Activated CD8-positive, alpha-beta memory T cell treated with anti-CD3 and anti-CD28 coated beads for 24 hours (primary cell): ENCODE measurements around the gene C2orf92.
A peak's percentile ranks its signal among the peaks of the same experiment; 100 is the strongest.
"Not testable (repeated sequence)": the region's sequence is repeated elsewhere in the genome, so short reads cannot be mapped to it uniquely, and the experiment has no call there.

Experiments used
- DNase-seq: peaks from one replicate; pipeline ENCODE4 v3.0.0-alpha.2; 2020

The C2orf92 gene

GRCh38 chr2:97660775-97661389 is 8.6 kb upstream of the C2orf92 start:
- no peak for DNase-seq

DNA sequence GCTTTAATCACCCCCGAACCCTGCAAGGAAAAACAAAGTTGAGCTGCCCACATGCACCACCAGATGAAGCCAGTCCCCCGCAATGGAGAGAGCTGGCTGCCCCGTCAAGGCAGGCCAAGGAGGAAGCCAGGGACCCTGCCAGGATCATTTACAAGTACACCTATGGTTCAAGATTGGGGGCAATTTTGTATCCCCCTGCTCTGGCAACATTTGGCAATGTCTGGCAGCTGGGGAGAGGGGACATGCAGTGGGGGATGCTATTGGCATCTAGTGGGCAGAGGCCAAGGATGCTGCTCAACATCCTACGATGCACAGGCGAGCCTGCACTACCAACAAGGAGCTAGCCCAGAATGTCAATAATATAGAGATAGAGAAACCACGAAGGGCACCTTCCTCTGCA is 7.6 kb upstream of the C2orf92 start:
- DNase-seq, result no peak

DNA sequence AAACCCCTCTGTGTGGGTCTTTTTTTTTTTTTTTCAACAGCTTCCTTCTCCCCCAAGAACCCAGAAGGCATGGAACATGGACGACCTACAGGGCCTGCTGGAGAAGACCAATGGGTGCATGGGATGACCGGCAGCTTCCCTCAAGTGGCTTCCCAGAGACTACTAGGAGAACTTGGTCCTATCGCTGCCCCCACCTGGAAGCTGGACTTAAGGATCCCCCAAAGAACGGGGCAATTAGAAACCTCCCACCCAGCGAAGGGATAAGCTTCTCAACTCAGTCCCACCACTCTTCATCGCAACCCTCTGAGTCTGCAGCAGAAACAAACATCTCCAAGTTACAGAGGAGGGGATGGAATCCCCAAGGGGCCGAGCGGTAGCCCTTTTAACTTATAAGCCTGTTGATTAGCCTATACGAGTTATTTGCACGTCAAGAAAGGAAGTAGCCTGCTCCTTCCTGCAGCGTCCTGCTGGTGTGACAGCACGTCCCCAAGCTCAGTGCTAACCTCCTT is 7.1 kb upstream of the C2orf92 start:
- DNase-seq, result no peak

DNA sequence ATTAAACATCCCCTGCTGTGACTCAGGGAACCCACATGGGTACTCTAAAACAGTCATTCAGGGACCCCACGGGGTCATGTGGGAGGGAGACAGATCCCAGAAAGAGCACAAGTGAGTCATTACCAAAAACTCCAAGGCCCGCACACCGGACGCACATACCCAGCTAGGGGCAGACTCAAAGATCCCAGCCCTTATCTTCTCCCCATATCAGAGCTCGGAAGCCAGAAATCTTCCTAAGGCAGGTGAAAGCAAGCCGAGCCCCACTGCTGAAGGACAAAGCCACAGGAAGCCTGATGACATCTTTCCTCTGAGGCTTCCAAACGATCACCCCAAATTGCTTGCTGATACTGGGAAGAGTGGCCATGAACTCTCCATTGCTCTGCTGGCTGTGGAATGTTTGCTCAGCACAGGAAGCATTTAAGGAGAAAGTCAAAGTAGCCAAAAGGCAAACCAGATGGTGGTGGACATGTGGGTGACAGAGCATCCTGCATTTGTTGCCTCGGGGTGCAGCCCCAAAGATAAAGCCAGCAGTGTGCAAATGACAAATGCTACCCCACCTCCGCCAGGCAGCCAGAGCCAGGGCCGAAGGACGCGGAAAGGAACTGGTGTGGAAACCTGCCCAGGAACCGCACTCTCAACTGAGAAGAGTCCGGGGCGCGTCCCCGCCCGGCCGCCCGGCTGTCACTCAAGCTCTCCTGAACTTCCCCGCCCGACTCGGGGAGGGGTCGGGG is 6.5 kb upstream of the C2orf92 start:
- DNase-seq, result peak; percentile 88

DNA sequence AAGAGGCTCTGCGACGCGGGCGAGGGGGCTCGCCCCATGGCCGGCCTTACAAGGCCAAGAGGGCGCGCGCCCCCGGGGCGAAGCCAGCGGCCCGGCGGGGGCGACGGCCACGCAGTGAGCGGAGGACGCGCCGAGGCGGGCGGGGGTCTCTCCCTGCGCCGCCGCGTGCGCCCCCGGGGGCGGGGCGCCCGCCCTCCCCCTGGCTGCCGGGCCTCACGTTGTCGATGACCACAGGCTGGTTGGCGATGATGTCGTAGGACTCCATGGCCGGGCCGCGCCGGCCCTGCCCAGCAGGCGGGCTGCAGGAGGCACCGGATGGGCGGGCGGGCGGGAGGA is 5.9 kb upstream of the C2orf92 start:
- DNase-seq, result no peak

DNA sequence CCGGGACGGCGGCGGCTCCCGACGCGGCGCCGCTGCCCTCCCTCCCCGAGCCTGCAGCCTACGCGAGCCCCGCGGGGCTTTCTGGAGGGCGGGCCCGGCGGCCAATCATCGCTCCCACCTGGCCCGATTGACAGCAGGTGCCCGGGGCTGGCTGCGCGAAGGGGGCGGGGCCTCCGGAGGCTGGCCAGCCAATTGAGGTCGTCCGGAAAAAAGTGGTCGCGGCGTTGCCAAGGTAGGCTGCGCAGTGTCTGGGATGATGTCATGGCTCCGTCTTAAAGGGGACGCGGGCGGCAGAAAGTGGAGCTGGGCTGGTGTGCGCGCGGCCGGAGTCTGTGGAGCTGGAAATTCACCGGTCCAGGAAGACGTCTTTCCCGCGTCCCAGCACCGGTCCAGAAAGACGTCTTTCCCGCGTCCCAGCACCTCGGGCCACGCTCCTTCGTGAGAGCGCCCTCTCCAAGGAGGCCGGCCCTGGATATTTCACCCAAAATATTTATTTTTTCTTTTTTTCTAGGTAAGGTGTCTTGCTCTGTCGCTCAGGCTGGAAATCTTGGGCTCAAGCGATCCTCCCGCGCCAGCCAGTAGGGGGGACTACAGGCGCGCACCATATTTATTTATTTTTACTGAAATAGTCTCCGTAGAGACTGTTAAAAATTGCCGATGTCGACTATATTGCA is 5.4 kb upstream of the C2orf92 start, which contains the start of gene ACTR1B:
Gene ACTR1B (minus strand): TSS at position 83 of the 674 bp plus-strand sequence. CDS start 154 bp downstream, outside the sequence.
- peak; percentile 97 for DNase-seq

- no peak for DNase-seq
Measured at GRCh38 chr2:97664636-97664970, 4.9 kb upstream of the C2orf92 start.

GRCh38 chr2:97670471-97670870 is 958 bp downstream of the C2orf92 start:
- DNase-seq, result no peak

DNA sequence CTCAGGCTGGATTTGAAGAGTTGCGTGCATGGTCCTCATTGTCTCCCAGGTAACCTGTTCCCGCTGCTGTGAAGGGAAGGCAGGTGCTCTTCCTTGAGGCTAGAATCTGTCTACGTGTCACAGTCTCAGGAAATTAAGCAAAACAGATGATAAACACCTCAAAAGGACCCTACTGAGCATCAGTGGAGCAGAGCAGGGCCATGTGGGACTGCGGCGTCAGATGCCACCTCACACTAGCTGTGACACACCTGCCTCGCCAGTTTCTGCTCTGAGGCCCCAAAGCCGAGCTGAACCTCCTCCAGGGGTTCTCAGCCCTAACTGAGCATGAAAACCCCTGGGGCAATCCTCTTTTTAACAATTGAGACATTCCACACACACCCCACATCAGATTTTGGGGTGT is 2.0 kb downstream of the C2orf92 start:
- no peak for DNase-seq

DNA sequence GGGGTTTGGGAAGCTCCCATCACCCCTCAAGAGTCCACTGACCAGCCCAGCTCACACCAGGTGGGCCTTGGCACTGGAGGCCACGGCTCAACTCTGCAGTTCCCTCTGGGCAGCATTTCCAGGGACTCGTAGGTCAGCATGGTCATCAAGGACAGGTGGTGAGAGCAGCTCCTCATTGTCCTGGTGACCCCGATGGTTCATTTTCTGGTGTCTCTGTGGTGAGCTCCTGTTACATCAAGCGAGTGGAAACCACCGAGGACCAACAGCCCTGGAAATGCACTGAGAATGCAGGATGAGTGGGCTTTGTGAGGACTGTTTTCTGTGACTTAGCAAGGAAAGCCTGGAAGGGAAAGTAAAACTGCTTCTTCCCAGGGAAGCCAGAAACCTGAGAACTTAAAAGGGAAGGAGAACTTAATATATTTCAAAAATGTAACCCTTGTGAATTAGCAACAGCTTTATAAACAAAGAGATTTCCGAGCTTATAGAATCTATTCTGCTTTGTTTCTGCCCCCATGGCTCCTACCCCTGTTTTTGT is 3.2 kb downstream of the C2orf92 start:
- DNase-seq, result not testable (repeated sequence)

DNA sequence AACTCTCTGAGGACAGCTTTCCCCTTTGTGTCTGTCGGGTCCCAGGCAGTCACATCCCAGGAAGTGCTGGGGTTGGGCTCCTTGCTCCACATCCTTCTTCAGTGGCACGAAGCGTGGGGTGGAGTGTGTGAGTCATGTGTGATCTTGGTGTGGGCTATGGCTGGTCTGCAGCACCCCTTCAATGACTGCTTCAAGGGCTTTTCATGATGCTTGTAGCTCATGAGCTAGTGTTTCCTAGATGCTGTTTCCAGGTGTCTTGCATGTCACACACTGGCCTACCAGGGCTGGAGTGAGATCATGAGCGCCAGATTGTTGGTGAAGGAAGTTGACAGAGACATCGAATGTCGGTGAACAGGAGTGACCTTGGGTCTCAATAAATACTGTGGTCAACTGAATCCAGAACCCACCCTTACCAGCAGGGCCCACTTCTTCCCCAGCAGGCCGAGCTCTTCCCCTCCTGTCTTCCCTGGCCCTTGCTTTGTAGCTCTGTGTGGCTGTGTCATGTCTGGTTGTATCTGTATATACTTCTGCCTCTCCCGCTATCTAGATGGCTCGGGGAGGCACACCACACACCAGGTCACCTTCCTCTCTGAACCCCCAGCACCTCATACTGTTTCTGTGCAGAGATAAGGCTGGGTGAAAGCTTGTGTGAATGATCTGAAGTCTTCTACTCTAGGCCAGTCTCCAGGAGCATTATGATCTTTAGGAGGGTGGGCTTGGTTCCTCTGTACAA is 3.8 kb downstream of the C2orf92 start:
- no peak for DNase-seq

DNA sequence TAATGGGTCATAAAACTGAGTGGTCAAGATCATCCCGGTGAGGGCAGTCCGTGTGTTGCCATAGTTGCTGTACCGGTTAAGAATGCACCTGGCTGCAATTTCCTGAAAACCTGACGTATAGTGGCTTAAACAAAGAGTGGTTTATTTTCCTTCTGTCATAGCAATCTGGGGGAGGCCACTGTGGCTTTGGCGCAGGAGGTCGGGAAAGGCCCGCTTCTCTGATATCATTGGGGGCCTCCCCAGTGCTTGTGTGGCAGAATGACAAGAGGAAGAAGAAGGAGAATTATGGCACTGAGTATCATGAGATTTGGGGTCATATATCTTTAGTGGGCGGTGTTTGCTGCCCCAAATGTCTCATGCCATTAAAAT is 4.4 kb downstream of the C2orf92 start:
- DNase-seq, result no peak

- no peak for DNase-seq
Measured at GRCh38 chr2:97675430-97676113, 6.1 kb downstream of the C2orf92 start.

DNA sequence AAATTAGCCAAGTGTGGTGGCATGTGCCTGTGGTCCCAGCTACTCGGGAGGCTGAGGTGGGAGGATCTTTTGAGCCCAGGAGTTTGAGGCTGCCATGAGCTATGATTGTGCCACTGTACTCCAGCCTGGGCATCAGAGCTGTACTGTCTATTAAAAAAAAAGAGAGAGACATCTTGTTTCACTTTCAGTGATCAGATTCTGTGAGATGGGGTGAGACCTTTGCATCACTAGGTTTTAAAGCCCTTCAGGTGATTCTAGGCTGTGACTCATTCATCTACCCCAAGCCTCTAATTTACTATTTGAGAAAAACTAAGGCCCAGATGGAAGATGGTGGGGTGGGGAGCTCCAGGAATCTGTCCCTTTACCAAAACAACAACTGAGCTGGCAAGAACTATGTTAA is 7.1 kb downstream of the C2orf92 start:
- DNase-seq, result no peak

DNA sequence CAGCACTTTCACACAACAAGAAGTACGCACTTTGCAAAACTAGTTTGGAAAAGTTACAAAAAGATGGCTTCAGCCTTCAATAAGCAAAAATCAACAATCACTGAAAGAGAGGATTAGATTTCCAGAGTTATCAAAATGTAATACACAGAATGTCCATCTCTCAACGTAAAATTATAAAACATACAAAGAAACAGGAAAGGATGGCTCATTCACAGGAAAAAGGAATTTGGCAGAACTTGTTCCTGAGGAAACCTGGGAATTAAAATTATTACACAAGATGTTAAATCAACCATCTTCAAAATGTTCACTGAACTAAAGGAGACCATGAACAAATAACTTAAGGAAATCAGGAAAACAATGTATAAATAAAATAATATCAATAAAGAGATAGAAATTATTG is 8.0 kb downstream of the C2orf92 start:
- DNase-seq, result no peak

DNA sequence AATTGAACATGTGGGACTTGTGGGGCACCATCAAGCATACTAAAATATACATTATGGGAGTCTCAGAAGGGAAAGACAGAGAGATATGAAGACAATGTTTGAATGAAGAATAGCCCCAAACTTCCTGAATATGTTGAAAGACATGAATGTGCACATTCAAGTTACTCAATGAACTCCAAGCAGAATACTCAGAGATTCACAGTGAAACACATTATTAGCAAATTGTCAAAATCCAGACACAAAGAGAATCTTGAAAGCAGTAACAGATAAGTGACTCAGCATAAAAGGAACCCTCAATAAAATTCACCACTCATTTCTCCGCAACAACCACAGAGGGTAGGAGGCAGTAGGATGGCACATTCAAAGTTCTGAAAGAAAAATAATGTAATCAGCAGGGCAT is 8.8 kb downstream of the C2orf92 start:
- no peak for DNase-seq

DNA sequence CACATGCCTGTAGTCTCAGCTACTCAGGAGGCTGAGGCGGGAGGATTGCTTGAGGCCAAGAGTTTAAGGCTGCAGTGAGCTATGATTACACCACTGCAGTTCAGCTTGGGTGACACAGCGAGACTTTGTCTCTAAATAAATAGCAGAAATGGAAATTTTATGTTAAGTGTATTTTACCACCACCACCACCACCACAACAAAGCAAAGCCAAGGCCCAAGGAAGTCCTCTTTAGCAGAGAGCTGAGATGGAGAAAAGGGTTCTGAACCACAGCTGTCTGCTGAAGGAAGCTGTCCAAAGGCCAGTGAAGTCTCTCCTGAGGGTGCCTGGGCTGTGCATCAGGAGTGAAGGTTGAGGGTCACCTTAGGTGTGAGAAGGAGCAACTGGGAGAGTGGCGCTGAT is 17.7 kb downstream of the C2orf92 start:
- DNase-seq, result not testable (repeated sequence)

DNA sequence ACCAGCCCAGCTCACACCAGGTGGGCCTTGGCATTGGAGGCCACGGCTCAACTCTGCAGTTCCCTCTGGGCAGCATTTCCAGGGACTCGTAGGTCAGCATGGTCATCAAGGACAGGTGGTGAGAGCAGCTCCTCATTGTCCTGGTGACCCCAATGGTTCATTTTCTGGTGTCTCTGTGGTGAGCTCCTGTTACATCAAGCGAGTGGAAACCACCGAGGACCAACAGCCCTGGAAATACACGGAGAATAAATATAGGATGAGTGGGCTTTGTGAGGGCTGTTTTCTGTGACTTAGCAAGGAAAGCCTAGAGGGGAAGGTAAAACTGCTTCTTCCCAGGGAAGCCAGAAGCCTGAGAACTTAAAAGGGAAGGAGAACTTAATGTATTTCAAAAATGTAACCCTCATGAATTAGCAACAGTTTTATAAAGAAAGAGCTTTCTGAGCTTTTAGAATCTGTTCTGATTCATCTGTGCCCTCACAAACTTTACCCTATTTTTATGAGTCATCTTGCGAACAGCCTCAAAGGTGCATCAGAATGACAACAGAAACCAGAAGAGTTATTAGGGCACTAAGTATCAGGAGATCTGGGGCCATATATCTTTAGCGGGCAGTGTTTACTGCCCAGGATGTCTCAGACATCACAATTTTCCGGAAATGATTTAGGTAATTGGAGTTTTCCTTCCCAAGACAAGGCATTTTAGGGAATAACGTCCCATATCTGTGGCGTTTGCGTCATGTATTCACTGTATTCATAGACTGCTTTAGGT is 18.7 kb downstream of the C2orf92 start:
- DNase-seq, result no peak

GRCh38 chr2:97691166-97691565 is 21.7 kb downstream of the C2orf92 start:
- DNase-seq, result no peak

GRCh38 chr2:97693476-97693875 is 24.0 kb downstream of the C2orf92 start:
- no peak for DNase-seq

DNA sequence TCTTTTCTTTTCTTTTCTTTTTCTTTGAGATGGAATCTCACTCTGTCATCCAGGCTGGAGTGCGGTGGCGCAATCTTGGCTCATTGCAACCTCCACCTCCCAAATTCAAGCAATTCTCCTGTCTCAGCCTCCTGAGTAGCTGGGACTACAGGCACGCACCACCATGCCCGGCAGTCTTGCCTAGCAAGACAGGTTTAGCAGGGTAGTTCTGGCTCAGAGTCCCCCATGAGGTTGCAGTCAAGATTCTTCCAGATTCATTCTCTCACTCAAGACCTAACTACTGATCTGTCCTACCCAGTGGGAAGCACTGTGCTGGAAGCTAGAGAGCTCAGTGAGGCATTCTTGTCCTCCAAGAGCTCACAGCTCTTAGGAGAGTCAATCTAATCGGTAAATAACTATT is 26.2 kb downstream of the C2orf92 start:
- DNase-seq, result no peak
